Skin epidermis (tissue), 12 donors: ENCODE data around the gene TTLL11.
A peak's percentile ranks its signal among the peaks of the same experiment; 100 is the strongest.
"Not testable (repeated sequence)": the region's sequence is repeated elsewhere in the genome, so short reads cannot be mapped to it uniquely, and the experiment has no call there.

ENCODE experiments used
- H3K27ac ChIP-seq, 21 experiments: fragments of 200-600 bp; sonication (generic) in 11 of 21; one replicate each; pipeline ENCODE4 v1.5.0; 2020; ENCODE audit warnings: mild to moderate bottlenecking in 3 of 21, inconsistent platforms in 2 of 21, moderate library complexity in 2 of 21
- H3K4me3 ChIP-seq, 7 experiments: fragments of 200-600 bp; sonication (generic) in 2 of 7; one replicate each; pipeline ENCODE4 v1.5.0; 2020; ENCODE audit warnings: inconsistent platforms in 2 of 7, mild to moderate bottlenecking in 2 of 7, moderate library complexity in 1 of 7

TTLL11 gene

DNA sequence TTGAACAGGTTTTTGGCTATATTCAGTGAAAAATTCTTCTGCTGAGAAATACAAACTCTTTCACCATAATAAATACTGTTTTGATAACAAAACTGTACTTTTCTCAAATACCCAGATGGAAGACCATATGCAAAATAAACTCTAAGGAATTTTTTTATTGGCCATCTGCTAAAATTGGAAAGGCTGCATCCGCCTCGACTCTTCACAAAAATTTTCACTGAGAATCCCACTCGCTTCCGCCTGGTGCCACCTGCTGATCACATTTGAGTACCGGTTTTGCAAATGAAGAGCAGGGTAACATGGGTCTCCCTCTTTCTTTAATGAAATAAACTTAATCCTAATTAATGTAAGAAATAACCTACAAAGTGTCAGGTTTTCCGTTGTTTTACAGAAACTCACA is 76.4 kb downstream of the TTLL11 start:
- Histone ChIP-seq H3K4me3 (no peak overlapping the region), H3K27ac (no peak overlapping the region)

DNA sequence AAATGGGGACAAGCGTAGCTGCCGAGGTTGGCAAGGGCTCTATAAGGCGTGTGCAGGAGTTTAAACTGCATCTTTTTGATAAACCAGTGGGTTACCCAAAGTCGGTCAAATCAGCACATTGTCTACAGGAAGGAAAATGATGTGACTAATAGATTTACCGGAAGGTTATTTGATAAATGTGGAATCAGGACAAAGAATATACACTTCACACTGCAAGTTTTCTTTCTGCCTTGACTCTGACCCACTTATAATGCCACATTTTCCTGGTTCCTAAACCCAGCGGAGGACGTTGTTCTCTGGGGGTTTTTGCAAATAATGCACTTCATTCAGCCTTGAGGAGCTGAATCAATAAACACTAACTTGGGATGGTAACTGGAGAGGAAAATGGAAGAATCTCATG is 76.8 kb downstream of the TTLL11 start:
- no peak overlapping the region for H3K4me3 ChIP-seq
- H3K27ac ChIP-seq, result no peak overlapping the region

DNA sequence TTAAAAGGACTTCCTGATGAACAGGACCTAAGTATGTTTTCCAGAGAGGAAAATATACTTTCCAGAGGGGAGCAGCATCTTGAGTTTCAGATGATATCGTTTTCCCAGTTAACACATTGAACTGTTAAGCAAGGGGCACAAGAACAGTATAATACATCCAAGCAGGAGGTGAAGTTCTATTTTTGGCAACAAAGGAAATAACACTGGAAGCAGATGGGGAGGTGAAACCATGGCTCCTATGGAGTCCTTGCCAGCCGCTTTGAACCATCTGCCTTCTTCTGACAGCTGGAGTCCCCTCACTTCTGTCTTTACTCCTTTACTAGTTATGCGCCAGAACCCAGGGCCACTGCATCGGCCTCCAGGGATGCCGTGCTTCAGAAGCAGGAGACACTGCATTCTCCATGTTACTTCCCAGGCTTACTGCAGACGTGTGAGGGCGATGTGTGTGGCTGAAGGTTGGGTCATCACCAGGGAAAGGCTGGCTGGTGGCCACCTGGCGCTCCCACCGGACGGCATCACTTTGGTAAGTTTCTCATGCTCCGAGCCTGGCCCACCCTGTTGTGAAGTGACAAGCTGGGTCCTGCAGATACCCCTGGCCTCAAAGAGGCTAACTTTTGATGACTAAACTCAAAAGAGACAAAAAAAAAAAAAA is 77.8 kb downstream of the TTLL11 start:
- Histone ChIP-seq H3K27ac (no peak overlapping the region), H3K4me3 (no peak overlapping the region)

DNA sequence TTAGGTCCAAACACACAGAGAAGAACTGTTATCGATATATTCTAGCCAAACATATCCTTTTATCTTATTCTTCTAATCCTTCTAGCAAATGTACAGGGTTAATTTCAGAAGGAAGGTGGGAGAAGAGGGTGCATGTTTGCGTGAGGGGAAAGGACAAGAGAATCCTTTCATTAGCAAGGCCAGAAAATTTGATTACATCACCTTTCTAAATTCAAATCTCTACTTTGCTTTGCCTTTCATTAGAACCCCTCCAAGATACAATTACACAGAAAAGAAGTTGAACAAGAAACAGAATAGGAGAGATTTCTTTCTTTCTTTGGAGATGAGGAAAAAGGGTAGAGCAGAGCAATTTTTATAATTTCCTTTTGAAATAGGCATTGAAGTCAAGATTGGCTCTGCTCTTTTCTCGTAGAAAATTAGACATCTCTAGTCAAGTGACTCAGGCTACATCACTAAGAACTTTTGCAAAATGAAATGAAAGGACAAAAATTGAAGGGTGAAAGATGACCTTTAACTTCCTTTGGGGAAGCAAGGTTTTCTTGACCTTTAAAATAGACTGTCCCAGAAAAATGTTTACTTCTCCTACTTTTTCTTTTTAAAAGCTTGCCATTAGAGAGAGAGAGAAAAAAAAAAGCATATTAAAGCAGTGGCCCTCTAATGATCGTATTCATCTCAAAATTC is 81.2 kb downstream of the TTLL11 start:
- H3K27ac ChIP-seq, result no peak overlapping the region
- H3K4me3 ChIP-seq, result no peak overlapping the region

DNA sequence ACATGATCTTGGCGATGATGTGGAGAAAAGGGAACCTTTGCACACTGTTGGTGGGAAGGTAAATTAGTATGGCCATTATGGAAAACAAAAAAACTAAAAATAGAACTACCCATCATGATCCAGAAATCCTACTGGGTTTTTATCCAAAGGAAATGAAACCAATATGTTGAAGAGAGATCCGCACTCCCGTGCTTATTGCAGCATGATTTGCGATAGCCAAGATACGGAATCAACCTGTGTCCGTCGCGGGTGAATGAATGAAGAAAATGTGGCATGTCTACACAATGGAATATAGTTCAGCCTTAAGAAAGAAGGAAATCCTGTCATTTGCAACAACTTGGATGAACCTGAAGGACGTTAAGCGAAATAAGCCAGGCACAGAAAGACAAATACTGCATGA is 84.5 kb downstream of the TTLL11 start:
- H3K27ac ChIP-seq, result no peak overlapping the region
- H3K4me3 ChIP-seq, result no peak overlapping the region

DNA sequence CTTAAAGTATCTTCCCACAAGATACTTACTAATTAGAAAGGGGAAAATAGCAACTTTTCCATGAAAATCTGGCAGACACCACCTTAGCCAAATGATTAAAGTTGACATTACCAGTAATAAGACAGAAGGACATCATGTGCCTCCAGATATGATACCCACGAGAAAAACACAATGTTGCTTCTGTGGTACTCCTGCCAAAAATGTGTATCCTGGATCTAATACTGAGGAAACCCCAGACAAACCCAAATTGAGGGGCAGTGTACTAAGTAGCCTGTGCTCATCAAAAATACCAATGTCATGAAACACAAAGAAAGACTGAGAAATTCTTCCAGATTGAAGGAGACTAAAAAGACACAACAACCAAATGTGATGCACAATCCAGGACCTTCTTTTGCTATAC is 85.3 kb downstream of the TTLL11 start:
- H3K27ac ChIP-seq, result no peak overlapping the region

DNA sequence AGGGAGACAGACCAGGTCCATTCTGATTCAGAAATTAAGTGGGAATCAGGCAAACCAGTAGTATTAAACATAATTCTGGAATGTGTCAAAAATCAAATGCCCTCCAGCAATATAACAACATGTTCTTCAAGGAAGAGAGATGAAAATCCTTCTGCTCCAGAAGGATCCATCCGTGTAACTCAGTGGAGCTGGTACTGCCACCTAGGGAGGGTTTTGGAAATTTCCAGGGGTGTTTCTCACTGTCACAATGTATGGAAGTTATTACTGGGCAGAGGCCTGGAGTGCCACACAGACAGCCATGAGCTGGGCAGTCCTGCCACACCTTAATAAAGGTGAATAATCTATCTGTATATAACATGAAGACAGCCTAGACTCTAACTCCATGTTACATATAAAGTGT is 87.5 kb downstream of the TTLL11 start:
- H3K27ac ChIP-seq, result no peak overlapping the region
- H3K4me3 ChIP-seq, result no peak overlapping the region

More for the DNA sequence above, 85.3 kb downstream of the TTLL11 start:
- no peak overlapping the region for H3K4me3 ChIP-seq

DNA sequence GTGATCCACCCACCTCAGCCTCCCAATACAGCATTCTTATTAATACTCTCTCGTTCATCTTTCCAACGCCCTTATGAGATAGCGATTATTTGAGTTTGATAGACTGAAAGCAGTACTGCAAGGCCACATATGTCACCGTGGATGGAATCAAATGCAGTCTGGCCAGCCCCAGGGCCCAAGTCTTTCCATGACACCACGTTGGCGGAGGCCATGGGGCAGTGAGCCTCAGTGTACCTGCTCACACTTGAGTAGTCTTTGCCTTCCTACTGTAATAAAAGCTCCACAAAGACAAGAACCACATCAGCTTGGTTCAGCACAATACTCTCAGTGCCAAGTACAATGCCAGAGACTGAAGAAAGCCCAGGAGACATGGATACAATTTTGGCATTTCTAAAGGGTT is 88.5 kb downstream of the TTLL11 start:
- Histone ChIP-seq H3K27ac (no peak overlapping the region), H3K4me3 (no peak overlapping the region)

DNA sequence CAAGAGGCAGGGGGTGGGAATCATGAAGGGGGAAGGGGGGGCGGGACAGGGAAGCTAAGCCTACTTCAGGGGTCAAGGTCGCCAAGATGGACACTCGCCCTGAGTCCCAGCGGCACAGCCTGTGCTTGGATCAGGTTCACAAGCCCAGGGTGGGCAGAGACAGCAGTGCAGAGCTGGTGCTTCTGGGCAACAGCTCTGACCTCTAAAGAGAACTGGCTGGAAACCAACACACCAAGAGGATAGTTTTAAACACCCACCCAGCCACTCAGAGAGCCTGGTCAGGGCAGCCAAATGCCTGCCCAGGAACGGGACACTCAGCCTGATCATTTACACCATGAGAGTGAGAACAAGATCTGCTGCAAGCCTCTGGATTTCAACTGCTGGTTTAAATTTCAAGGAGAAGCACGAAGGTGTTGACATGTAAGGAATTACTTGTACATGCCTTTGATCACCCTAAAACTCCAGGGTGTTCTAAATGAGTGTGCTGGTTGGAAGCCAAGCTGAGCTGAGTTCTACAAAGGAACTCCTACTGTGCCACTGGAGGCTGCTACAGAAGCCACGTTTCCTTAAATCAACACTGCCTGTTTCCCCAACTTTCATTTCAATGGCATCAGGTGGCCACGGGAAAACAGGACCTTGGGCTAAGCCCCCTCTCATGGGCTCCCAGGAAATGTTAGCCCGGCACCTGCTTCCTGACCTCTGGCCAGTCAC is 91.5 kb downstream of the TTLL11 start:
- H3K27ac ChIP-seq, result no peak overlapping the region
- no peak overlapping the region for H3K4me3 ChIP-seq

DNA sequence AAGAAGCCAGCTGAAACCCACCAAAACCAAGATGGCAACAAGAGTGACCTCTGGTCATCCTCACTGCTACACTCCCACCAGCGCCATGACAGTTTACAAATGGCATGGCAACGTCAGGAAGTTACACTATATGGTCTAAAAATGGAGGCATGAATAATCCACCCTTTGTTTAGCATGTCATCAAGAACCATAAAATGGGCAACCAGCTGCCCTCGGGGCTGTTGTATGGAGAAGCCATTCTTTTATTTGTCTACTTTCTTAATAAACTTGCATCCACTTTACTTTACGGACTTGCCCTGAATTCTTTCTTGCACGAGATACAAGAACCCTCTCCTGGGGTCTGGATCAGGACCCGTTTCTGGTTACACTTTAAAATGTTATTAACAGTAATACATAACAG is 92.6 kb downstream of the TTLL11 start:
- not testable (repeated sequence) for H3K4me3 ChIP-seq, H3K27ac ChIP-seq

DNA sequence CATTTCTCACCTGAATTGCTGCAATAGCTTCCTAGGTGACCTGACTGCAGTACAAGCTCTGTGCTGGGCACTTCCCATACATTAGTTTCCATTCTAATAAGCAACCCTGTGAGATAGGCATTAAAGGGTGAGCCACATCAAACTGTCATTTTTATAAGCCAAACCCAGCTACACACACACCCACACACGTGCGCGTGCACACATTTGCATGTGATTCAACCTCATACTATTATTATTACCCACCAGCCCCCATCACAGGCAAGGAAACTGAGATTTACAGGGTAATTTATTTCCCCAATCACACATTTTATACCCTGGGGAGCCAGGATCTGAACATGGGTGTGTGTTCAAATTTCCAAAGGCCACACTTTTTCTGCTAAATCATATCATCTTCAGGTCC is 93.6 kb downstream of the TTLL11 start:
- no peak overlapping the region for H3K27ac ChIP-seq
- no peak overlapping the region for H3K4me3 ChIP-seq

DNA sequence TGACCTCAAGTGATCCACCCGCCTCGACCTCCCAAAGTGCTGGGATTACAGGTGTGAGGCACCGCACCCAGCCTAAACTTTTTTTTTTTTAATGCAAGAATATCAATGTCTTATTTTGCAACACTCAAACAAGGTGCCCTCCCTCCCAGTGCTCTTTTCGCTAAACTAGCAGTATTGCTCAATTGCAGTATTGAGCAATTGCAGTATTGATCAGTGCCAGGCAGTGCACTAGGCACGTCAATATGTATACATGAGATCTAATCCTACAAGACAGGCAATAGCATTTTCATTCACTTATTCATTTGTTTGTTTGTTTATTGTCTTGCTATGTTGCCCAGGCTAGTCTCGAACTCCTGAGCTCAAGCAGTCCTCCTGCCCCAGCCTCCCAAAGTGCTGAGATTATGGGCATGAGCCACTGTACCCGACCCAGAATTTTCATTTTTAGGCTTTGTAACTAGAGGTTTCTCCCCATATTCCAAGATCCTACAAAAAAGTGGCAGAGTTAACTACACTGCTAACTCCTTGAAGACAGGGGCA is 94.5 kb downstream of the TTLL11 start:
- Histone ChIP-seq H3K27ac (no peak overlapping the region), H3K4me3 (no peak overlapping the region)

DNA sequence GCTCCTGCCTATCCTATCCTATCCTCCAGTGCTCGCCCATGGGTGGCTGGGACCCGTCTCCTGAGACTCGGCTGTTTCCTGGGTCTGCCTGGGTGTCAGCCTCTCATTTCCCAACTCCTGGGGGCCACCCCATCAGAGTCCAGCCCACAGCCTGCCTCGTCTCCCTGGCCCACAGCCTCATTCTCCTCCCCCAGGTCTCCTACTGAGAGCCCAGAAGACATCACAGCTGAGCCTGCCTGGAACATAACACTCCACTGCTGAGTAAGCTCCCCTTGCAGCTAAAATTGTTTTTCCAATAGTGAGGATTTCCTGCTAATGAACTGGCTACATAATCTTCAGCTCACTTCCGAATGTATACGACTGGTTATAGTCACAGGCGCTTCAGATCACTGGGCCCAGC is 95.3 kb downstream of the TTLL11 start:
- Histone ChIP-seq H3K4me3 (no peak overlapping the region), H3K27ac (no peak overlapping the region)

DNA sequence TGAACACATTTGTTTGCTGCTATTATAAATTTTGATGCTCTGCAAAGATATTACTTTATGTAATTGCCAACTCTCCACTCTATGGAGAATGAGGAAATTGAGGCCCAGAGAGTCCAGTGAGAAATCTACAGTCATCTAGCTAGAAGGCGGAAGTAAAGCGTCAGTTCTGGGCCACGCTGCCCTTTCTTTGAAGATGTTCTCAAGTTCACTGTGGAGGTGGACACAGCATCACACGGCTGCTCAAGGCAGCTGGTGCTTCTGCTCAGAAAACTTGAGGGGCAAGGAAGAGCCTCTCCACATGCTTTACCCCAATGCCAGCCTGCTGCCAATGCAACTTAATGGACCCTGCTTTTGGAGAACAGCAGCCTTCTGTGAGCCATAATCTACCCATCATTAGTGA is 96.3 kb downstream of the TTLL11 start:
- Histone ChIP-seq H3K27ac (no peak overlapping the region), H3K4me3 (no peak overlapping the region)

DNA sequence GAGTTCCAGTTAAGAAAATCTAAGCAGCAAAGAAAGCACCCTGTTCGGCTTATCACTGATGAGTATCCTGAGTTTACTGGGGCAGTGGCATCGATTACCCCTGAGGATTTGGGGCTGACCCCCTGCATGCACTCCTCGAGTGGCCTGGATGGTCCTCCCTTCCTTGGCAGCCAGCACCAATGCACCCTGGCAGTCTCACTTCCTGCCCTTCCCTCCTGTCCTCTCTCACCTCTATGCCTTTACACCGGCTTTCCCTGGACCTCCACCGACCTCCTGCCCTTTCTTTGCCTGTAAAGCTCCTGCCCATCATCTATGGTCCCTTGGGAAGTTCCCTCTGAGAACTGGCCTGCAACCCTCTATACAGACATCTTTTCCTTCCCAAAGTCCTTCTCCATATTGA is 97.1 kb downstream of the TTLL11 start:
- Histone ChIP-seq H3K27ac (no peak overlapping the region), H3K4me3 (no peak overlapping the region)

DNA sequence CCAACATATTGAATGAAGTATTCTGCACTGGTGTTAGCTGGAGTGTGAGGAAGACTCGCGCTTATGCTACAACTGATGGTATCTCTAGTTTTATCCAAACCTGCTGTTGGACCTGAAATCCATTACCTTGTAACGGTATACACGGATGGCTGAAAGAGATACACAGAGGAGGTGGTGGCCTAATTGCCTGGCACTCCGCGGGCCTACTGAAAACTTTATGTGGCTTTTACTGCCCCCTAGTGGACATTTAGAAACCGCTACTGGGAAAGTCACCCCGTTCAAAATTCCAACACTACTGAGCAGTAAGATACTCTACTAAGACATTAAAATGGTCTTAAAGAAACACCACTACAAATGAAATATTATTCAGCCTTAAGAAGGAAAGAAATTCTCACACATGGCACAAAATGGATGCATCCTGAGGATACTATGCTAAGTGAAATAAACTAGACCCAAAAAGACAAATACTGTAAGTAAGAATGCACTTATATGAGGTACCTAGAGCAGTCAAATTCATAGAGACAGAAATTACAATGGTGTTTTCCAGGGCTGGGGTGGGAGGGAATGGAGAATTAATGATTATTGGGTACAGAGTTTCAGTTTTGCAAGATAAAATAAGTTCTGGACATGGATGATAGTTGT is 100.4 kb downstream of the TTLL11 start:
- H3K27ac ChIP-seq, result no peak overlapping the region
- no peak overlapping the region for H3K4me3 ChIP-seq

DNA sequence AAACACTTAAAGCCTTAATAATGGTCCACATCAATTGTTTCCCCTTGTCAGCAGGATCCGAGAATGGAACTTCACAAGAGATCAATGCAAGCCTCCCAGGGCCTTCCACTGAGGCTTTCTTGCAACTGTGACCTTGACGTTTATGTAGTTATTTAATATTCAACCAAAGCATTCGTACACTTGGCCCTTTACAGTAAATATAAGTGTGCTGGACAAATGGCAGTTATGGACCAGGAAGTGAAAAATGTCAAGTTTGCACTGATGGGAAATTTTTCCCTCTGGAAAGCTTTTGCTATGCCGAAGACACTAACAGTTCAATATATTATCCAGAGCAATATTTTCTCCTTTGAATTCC is 101.8 kb downstream of the TTLL11 start:
- H3K27ac ChIP-seq, result no peak overlapping the region
- H3K4me3 ChIP-seq, result no peak overlapping the region

DNA sequence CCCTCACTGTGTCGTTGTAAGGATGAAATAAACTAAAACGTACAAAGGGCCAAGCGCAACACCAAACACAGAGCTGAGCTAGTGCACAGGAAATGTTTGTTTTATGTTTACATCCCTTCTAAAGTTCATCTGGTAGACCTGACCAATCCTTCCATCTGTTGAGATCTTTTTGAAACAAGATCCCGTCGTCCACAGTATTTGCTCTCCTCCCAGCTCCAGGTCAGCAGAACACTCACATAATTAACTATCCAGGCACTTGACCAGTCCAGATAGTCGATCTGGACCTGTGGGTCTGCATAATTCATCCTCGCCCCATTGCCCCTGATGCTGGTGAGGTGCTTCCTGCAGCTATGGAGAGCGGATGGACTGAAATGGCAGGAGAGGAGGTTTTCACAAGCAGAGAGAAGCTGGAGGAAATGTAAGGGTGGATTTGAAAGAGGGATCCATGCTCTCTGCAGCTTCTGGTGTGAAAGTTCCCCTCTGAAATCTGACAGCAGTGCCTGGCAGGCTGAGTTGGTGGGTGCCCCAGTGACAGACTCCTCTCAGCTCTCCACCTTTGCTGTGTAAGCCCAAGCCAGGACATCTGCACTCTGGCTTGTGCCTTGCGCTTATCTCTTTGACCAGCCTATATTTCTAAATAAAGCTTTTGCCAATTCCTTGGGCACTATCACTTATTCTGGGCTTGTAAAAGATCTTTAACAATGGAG is 102.4 kb downstream of the TTLL11 start:
- Histone ChIP-seq H3K27ac (no peak overlapping the region), H3K4me3 (no peak overlapping the region)

DNA sequence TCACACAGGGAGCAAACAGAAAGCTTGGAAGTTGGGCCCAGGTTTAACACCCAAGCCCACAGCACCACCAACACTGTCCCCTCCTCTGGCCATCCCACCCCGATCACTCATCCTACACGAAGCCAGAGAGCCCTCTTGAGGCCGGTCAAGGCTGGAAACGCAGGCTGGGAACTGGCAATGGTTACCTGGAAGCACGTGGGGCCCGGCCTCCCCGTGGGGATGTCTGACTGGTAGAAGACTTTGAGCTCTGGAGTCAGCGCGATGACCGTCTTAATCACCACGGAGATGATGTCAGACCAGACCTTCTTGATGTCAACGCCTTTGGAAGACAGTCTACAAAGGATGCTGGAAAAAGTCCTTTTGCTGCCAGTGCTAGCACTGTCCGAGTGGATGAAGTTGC is 104.1 kb downstream of the TTLL11 start:
- no peak overlapping the region for H3K27ac ChIP-seq
- H3K4me3 ChIP-seq, result no peak overlapping the region

DNA sequence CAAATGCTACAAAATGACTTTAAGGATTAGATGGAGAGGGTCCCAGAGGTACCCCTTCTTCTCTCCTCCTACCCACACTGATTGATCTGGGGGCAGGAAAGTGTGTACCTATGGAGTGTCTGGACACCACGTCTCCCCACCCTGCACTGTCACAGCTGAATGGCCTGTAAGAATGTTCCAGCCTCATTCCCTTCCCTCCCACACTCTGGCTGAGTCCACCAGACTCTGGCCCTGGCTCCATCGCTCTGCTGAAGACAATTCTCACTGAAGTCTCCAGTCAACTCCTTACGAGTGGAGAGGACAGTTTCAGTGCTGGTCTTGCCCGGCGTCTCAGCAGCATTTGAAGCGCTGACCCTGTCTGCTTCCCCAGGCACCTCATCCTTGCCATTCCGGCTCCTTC is 105.8 kb downstream of the TTLL11 start:
- peak overlapping the region in 2 of 21 experiments; percentile 19 to 22 for H3K27ac ChIP-seq
- no peak overlapping the region for H3K4me3 ChIP-seq
